Measurements from ENCODE around the gene ERP44. TPM values are rescaled to one million over a fixed set of nuclear protein-coding genes. Genes with fewer than 3 reads are reported as not detected.

The ERP44 gene
- polyA plus RNA-seq, 1 donor, result 17.1 TPM

DNA sequence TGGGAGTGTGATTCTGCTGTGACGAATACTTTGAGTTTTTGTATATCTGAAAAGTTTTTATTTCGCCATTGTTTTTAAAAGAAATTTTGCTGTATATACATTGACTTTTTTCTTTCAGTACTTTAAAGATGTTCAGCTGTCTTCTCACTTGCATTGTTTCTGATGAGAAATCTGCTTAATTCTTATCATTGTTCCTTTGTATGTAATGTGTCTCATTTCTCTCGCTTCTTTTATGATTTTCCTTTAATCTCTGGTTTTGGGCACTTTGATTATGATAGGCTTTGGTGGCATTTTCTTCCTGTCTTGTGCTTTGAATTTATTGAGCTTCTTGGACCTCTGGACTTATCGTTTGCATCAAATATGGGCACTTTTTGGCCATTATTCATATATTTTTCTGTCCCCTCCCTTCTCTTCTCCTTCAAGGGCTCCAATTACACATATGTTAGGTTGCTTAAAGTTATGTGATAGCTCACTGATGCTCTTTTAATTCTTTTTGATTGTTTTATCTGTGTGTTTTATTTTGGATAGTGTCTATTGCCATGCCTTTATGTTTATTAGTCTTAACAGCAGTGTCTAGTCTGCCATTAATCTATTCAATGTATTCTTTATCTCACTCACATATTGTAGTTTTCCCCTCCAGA, 161.7 kb downstream of the ERP44 start:
- DNase-seq, result no peak

DNA sequence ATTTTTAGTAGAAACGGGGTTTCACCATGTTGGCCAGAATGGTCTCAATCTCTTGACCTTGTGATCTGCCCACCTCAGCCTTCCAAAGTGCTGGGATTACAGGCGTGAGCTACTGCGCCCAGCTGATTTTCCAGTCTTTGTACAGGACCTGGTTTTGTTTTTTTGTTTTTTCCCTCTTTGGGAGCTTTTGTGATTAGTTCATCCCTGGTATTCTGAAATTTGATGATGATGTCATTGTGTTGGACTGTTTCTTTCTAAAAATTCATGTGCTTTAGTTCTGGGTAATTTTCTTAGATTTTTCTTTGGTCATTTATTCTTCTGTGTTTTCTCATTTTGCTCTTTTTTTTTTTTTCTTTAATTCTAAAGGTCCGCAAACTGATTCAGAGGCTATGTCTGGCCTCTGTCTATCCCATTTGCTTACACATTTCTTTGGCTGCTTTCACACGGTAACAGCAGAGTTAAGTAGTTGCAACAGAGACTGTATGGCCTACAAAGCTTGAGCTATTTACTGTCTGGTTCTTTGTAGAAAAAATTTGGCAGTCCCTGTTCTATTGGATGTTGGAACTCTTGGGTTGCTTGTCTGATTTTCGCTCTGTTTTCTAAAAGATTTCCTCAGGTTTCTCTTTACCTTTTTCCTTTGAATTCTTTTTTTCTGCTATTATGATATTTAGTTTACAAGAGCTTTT, 167.5 kb downstream of the ERP44 start:
- DNase-seq, result no peak

DNA sequence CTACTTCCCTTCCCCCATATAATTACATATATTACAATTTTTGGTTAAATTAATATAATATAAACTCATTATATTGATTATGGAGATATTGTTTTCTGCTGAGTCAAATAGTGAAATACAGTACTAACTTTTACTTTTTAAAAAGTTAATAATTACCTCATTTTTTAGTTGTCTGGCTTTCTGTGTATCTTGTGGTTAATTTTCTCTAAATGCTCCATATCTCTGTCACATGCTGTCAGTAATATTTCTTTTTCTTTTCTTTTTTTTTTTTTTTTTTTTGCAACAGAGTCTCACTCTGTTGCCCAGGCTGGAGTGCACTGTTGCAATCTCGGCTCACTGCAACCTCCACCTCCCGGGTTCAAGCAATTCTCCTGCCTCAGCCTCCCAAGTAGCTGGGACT, 169.1 kb downstream of the ERP44 start:
- DNase-seq, result no peak

Other genes starting within 250 kb of the ERP44 start
- 15.5 TPM for gene STX17, start 192.3 kb downstream of the ERP44 start, polyA plus RNA-seq (ENCODE audit: insufficient read length)
- gene INVS, start 243 bp upstream of the ERP44 start, polyA plus RNA-seq (ENCODE audit: insufficient read length), result 11.9 TPM